Stimulated activated CD8-positive, alpha-beta memory T cell treated with anti-CD3 and anti-CD28 coated beads, Interleukin-7, amount 100 ng/mL, for 4 hours (primary cell): Measurements from ENCODE around the gene ARL4D.
"Not testable (repeated sequence)": the region's sequence is repeated elsewhere in the genome, so short reads cannot be mapped to it uniquely, and the experiment has no call there.

Source experiments
- DNase-seq, 2 donors: peaks; one replicate each; pipeline ENCODE4 v3.0.0-alpha.2; 2020; ENCODE audit warnings: low read depth in 2 of 2

ARL4D gene, protein sequence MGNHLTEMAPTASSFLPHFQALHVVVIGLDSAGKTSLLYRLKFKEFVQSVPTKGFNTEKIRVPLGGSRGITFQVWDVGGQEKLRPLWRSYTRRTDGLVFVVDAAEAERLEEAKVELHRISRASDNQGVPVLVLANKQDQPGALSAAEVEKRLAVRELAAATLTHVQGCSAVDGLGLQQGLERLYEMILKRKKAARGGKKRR

DNA sequence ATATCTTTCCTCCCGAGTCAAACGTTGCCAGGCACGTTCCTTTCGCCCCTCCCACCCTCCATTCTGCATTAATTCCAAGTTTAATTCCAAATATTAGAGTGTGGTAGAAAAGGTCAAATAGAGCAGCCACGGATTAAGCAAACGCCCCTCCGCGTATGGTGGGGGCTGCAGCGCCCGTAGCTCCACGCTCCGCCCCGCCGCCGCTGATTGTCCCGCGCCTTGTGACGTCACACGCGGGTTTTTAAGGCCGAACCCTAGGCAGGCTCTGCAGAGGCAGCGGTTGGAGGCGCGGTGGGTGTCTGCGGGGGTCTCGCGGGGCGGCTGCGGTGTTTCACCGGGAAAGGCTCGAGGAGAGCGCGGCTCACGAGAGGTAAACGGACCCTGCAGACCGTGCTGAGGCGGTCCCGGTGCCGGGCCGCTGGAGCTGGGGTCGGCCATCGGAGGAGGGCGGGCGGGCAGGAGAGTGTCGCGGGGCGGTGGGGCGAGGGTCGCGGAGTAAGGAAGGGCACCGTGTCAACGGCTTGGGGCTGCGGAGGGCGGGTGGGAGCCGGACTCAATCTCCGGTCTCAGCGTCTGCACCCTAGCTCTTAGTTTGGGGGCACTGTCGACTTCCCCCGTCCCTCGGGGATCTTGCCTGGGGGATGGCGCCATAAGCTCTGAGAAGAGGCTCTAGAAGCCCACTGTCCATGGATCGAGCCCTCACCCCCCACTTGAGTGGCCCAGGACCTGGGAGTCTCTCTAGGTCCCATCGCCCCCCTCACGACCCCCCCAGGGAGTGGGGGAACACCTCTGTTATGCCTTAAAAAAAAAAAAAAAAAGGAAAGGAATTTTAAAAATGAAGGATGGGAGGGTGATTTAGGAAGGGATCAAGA, at the start of gene ARL4D:
TSS of gene ARL4D (plus strand) at position 270 of the 872 bp plus-strand sequence. CDS start 740 bp downstream, outside the sequence.
- DNase-seq, result peak; percentile 63 to 75

DNA sequence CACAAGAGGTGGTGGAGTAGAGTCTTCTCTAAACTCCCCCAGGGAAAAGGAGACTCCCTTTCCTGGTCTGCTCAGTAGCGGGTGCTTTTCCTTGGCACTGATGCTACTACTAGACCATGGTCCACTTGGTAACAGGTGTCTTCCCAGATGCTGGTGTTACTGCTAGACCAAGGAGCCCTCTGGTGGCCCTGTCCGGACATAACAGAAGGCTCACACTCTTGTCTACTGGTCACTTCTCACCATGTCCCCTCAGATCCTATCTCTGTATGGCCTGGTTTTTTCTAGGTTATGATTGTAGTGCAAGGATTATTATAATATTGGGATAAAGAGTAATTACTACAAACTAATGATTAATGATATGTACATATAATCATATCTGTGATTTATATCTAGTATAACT, 49.7 kb upstream of the ARL4D start:
- DNase-seq, result no peak

DNA sequence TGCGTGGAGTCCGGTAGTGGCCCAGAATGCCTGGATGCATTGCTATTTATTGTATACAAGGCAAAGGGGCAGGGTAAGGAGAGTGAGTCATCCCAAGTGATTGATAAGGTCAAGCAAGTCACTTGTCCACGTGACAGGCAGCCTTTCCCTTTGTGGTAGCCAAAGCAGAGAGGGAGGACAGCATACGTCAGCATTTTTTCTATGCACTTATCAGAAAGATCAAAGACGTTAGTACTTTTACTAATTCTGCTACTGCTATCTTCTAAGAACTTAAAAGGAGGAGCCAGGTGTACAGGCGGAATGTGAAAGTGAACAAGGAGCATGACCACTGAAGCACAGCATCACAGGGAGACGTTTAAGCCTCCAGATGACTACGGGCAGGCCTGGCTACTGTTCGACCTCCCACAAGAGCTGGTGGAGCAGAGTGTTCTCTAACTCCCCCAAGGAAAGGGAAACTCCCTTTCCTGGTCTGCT, 47.9 kb upstream of the ARL4D start:
- DNase-seq, result no peak

DNA sequence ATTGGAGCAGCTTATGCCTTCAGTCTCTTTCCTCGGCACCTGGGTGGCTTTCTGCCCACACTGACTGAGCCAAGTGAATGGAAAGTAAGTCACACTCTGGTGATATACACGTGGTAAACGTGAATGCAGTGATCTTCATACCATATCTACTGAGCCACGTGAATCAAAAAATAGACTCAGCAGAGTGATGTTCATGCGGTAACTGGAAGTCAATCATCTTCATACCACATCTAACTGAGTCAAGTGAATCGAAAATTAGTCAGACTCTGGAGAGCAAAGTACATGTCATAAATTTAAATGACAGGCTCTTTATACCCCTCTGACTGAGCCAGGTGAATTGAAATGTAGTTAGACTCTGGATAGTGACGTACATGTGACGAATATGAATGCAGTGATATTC, 47.1 kb upstream of the ARL4D start:
- no peak for DNase-seq

DNA sequence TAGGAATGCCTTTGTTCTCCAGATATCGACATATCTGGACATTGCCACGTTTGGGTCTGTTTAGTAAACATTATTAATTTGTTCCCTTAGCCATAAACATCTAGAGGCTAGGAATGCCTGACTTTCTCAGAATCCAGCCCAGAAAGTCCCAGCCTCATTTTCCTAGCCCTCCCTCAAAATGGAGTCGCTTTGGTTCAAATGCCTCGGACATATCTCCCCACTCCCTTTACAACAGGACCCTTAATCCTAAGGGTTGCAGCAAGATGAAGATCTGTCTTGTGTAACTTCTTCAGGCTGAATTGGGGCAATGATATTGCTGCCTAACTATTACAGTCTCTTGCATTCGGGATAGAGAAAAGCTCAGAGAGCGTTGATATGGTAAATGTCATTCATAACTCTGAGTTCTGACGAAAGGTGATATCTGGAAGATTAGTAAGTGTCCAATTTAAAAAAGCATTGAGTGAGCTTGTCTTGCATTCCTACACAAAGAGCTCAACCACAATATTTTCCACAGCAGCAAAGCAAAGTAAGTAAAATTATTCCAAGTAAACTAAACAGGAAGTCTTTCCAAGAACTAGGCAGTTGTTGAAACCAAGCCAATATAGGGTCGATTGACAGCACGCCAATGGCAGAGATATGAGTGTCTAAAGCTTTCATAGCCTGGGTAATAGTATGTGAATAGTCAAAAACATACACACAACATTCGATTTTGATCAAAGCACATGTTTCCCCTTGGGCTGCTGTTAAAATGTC, 46.0 kb upstream of the ARL4D start:
- no peak for DNase-seq

DNA sequence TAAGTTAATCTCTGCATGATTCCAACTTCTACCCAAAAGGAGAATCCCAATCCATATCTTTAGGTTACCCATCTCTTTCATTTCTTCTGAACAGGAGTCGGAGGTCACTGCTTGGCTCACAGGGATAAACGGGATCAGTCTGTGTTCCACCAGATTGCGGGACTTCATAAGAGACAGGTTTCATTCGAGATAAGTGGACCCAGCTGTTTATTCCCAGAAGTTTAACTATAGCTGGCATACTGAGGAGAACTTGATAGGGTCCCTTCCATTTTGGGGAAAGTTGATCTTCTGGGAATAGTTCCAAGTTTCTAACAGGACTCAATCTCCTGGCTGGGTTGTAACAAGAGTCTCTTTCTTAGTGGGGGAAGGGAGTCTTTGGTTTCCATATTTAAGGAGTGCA, 45.4 kb upstream of the ARL4D start:
- no peak for DNase-seq

DNA sequence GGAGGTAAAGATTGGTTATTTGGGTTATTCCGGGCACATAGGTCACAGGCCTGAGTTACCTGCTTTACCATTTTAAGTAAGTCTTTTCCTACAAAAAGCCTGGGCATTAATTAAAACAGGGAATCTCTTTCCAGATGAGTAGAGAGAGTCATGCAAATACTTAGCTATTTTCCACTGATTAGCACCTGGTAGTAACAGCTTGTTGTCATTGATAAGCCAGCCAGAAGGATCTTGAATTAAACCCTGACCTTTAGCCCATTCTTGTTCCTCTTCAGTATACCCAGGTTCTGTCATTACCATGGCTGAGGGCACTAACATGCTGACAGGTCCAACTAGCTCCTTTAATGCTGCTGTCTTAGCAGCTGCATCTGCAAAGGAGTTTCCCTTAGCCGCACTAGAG, 44.4 kb upstream of the ARL4D start:
- DNase-seq, result no peak

DNA sequence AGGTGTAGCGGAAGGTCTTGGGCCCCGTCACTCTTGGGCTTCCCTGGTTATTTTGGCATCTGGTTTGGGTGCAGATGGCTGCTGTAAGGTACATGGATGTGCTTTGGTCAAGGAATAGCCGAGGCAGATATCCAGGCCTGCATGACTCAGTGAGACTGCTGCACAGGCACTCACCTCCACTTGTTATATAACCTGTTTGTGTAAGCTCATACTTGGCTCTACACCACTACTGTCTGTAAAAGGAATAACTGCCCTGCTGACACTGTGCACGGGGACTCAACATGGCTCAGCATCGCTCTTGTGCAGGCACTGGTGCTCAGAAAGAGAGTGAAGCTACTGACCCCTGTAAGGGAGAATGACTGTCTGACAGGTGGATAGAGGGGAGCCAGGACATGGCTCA, 42.3 kb upstream of the ARL4D start:
- DNase-seq, result no peak

DNA sequence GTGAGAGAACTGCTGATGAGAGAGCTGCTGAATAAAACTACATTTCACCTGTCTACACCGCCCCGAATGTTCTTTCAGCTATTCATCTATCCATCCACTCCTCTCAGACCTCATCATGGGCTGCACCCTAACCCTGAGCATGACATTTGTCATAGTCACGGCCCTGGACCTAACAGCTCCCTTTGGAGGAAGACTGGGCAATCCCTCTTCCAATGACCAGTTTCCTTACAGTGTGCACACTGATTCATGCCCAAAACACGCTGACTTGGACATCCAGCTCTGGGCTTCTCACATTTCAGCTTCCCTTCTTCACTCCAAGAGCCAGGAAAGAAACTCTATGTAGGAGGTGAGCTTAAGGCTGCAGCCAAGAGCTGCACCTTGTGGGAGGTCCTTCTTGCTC, 41.8 kb upstream of the ARL4D start:
- DNase-seq, result no peak

DNA sequence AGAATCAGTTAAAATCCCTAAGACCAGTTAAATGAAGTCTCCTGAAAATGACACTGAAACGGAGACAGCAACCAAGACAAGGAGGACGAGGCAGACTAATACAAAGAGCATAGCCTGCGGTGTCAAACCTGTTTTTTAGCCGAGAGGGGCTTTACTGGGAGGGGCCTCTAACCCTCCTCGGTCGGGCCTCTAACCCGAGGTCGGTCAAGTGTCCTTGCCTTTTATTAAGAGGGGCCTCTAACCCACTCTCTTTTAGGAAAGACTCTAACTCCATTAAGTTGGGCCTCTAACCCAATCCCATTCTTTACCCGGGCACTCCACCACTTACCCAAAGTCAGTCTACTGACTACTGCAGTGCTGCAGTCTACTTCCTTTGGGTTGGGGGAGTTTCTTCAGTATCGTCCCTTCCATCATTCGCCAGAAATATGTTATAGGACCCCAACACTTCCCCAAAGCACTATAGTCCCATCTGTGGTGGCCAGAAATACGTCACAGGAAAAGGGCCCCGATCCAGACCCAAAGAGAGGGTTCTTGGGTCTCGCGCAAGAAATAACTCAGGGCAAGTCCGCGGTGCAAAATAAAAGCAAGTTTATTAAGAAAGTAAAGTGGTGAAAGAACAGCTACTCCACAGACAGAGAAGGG, 39.2 kb upstream of the ARL4D start:
- DNase-seq, result no peak

DNA sequence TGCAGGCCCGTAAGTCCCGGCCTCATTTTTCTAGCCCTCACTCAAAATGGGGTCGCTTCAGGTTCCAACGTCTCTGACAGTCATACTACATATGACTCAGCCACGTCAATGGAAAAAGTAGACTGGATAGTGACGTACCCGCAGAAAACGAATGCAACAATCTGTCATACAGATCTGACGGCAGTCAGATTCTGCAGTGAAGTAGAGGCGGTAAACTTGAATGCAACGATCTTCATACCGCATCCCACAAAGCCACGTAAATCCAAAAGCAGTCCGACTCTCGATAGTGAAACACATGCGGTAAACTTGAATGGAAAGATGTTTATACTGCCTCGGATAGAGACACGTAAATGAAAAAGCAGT, 38.4 kb upstream of the ARL4D start:
- DNase-seq, result peak; percentile 57 to 83

DNA sequence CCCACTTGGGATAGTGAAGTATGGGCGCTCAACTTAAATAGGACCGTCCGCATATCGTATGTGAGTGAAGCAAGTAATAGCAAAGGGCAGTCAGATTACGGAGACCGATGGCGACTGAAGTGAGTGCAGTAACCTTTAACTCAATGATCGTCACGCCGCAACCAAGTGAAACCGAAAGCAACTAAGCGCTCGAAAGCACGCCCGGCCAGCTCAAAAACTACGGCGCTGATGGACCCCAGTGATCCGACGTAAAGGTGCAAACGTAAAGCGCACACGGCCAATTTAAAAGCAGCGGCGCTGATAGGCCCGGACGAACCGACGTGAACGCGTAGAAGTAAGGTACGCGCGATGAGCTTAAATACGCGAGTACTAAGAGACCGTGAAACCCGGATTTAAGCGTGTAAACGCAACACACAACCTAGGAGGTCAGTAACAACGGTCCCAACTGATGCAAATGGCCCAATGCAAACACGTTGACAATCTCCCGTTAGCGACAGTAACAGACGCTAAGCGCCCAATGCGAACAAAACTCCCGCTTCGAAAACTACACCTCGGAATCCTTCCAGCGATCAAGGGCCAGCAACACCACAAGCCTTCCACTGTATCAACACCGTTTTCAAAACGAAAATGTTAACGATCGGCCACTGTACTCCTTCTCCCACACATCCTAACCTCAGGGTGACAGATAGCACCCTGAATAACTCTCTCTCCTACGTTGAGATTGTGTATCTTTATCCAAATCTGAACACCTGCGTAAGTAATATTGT, 37.9 kb upstream of the ARL4D start:
- peak; percentile 84 to 86 for DNase-seq

DNA sequence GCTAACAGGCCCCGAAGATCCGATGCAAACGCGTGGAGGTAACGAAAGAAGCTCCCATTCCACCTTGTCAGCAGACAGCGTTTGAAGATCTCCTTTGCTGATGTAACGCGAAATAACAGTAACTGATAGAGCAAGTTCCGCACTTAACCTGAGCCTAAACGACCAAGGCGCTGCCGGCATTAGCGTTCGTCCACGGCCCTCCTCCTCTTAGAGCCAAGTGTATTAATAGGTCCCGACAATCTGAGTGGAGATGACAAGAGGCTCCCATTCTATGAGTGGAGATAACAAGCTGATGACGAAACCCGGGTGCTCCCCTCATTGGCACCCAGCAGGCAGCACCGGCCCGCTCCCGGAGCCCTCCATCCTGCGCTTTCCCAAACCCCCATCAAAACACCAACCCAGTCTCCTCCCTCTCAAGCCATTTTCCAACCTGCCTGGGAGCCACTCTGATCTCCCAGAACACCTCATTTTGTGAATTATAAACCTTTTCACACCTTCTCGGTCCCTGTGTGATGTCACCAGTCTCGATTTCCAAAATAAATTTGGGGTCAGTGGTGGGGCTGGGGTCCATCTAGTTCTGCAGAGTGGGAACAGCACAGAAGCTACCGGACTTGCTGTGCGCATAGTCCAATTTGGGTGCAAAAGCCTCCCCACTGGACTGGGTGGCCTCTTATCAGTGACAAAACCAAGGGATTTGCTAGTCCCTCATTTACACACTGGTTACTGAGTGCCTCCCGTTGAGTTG, 35.4 kb upstream of the ARL4D start:
- no peak for DNase-seq

DNA sequence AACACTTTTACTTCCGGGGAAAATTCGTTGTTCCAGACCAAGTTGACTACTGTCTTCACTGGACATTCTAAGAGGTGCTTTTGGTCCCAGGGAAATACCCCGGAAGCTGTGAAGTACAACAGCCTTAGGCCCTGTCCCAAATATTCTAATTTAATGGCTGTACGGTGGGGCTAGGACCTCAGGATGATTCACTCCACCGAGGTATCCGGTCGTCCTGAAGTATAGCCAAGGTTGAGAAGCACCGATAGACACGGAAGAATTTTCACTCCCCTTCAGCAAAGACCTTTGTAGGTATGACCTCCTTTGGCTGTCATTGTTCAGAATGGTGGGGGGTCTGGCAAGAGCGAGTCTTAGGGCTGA, 34.9 kb upstream of the ARL4D start:
- DNase-seq, result no peak

DNA sequence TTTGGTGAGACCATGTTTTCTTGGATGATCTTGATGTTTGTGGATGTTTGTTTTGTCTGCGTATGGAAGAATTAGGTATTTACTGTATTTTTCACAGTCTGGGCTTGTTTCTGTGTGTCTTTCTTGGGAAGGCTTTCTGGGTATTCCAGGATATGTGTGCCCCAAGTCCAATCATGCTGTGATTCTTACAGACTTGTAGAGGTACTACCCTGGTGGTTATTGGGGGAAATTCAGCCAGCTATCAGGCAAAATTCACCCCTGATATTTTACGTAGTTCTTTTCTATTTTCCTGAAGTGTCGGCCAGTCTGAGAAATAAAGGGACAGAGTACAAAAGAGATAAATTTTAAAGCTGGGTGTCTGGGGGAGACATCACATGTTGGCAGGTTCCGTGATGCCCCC, 33.4 kb upstream of the ARL4D start:
- DNase-seq, result no peak

DNA sequence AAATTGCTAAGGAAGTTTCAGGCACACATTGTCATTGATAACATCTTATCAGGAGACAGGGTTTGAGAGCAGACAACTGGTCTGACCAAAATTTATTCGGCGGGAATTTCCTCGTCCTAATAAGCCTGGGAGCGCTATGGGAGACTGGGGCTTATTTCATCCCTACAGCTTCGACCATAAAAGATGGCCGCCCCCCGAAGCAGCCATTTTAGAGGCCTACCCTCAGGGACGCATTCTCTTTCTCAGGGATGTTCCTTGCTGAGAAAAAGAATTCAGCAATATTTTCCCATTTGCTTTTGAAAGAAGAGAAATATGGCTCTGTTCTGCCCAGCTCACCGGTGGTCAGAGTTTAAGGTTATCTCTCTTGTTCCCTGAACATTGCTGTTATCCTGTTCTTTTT, 32.9 kb upstream of the ARL4D start:
- DNase-seq, result not testable (repeated sequence)

DNA sequence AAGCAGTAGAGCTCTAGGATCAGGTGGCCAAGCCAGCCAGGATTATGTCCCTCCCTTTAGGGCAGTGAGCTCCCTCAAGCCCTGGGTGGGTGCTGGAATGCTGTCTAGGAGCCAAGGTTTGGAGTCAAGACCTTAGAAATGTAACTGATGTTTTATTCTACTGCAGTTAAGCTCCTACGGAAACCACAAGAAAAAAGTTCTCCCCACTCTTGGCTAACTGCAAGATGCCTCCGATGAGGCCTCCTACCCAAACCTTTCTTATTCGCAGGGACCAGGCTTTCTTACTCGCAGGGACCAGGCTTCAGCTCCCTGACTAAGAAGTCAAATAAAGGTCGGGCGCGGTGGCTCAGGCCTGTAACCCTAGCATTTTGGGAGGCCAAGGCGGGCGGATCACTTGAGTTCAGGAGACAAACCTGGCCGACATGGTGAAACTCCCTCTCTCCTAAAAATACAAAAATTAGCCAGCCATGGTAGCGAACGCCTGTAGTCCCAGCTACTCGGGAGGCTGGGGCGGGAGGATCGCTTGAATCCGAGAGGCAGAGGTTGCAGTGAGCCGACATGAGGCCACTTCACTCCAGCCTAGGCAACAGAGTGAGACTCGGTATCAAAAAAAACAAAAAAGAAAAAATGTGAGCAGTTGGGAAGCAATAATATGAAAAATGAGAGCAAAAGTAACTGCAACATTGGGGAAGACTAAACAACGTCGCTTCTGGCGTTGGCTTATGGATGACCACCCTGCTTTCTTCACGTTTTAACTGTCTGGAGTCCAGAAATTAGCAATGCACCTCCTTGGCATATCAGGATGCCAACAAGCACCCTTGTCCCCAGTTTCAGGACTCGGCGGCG, 31.7 kb upstream of the ARL4D start:
- no peak for DNase-seq

DNA sequence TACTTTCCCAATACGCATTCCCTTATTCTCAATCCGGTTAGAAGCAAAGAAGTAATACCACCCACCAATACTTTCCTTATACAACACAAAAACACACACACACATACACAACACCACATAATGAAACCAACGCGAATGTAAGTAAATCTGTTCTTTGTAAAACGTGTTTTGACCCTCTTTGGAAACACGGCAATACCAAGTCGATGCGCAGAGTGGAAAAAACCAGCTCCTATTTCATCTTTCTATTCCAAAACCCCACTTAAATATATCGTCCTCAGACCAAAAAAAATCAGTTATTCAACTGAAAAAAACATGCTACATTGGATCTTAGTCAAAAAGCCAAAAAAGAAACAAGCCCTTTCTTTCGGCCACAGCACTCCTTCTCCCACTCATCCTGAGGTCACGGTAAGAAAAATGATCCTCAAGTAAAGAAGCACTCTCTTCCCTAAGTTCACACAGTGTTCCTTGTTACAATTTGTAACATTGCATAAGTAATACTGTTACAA, 31.0 kb upstream of the ARL4D start:
- no peak for DNase-seq

DNA sequence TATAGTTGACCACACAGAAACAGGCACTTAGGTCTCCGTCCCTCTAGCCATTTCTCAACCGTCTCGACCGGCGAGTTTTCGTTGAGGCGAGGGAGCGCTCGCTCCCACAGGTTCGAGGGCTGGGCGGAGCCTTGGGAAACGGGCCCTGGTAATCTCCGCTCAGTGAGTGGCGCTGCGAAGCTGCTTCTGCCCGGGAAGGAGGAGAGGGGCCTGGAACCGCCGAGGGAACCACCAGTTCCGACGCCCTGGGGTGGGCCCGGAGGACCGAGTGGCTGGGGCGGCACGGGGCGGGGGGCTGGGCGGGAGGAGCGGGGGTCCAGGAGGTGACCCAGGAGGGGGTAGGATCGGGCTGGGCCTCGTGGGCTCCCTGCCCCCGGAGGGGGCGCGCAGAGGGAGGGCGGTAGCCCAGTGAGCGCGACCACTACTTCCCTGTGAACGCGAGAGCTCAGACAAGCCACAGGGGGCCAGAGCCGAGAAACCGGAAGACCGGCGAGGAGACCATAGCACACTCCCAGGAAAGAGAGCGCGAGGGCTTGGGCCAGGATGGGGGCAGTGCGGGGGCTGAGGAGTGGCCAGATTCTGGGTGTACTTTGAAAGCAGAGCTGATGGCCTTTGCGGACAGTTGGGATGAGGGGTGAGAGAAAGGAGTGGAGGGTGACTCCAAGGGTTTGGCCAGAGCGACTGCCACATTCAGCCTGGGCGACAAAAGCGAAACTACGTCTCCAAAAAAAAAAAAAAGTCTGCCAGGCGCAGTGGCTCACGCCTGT, 29.9 kb upstream of the ARL4D start:
- DNase-seq, result peak in 1 of 2 donors; percentile 44
